HG02938 (cell line): ENCODE measurements around the gene HMCN2.

Experiments
- ATAC-seq: cut with Tn5 transposase; IDR thresholded peaks from one replicate; pipeline ENCODE4 v1.9.1; 2021; ENCODE audit warnings: mild to moderate bottlenecking, moderate library complexity; ENCODE audit not compliant: unreplicated experiment

The HMCN2 gene

DNA sequence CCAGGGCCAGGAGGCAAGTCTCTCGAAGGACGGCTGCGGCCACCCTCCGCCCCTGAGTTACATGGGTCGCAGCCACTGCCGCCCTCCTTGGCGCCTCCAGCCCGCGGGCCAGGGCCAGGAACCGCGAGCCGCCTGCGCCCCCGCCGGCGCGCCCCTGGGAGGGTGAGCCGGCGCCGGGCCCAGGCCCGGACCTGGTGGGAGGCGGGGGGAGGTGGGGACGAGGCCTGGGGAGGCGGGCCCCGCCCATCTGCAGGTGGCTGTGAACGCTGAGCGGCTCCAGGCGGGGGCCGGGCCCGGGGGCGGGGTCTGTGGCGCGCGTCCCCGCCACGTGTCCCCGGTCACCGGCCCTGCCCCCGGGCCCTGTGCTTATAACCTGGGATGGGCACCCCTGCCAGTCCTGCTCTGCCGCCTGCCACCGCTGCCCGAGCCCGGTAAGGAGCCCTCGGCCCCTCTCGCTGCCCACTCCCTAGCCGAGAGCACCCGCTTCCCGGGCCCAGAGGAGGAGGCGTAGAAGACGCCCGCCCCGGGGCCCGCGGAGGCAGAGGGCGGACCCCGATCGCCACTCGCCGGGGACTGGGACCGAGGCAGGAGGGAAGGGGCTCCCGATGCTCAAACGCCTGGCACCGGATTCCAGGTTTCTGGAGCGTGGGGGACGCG lies 179.1 kb downstream of the HMCN2 start, which contains the start of gene ASS1:
ASS1 (plus strand) TSS at position 397 of the 657 bp plus-strand sequence. CDS start 7,268 bp downstream, outside the sequence.
- ATAC-seq, result no peak

DNA sequence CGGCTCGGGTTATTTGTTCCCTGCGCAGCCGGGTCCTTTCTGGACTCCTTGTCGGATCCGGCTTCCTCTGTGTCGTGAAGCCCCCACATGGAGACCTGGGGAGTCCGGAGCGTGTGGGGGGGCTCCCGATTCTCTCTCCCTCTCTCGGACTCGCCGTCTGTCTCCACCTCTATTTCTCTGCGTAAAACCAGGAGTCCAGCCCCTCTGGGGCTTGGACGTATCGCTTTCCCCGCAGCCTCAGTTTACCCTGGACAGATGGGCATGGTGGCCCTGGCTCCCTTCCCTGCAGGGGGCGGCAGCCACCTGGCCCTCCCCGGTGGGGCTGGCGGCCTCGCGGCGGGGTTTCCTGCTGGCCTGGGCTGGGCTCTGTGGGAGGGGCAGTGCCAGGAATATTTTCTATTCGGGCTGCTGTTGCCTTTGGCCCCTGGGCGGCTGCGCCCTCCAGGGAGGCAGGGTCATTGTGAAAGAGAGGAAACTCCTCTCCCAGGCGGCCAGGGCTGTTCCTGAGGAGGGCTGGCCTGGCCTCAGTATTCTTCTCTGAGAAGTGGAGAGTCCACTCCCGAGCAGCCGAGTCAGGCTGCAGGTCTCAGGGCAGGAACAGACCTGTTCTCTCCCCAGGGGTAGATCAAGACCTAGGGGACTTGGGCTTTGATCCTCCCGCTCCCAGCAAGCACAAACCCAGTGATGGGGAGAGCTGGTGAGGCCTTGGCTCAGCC lies 179.9 kb downstream of the HMCN2 start:
- no peak for ATAC-seq

DNA sequence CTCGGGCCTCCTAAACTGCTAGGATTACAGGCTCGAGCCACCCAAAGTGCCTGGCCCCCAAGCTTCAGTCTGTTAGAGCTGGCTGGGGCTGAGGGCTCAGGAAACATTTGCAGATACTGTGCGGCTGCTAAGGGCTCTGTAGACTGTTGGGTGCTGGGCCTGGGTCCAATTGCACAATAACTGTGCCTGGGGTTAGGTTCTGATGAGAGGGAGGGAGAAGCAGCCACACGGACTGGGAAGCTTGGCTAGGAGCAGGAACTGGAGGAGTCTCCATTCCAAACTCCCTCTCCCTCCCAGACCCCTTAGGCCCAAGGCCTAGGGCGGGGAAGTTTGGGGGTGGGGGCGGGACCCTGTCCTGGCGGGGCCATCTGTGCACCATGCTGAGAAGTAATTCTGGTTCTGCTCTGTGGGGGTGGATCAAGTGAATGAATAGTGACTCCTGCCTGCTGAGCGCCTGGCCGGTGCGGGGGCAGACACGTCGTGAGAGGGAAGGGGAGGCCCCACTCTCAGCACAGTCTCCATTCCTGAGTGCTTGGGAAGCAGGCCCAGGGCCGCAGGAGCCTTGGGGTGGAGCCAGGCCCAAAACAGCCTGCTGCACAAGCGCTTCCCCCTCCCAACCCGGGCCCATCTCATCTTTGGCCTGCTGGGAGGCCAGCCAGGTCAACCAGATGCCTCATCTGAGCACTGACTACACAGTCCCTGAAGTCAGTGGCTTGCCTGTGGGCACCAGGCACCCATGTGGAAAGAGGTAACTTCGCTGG lies 180.7 kb downstream of the HMCN2 start:
- no peak for ATAC-seq

- ATAC-seq, result no peak
These were observed 181.7 kb downstream of the HMCN2 start for GRCh38 chr9:130447193-130447816.

DNA sequence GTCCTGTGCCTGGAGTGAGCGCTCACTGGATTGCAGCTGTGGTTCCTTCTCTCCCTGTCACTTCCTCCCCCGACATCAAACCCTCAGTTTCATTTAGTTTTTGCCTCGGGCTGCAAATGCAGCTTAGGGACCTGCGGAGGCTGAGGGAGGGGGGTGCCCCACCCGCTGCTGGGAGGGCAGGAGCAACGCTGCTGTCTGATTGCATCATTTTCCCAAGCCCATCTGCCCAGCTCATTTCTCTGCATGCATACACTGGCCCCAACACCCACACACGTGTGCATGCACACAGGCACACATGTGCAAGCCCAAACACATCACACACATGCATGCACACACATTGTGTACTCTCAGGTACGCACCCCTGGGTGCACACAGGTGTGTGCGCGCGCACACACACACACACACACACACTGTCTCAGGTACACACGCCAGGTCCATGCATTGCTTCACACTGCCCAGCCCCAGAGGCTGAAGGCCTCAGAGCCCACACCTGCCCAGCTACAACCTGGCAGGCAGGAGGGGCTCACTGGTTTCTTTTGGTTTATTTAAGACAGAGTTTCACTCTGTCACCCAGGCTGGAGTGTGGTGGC lies 182.6 kb downstream of the HMCN2 start:
- ATAC-seq, result no peak

- ATAC-seq, result no peak
These were observed 183.4 kb downstream of the HMCN2 start for GRCh38 chr9:130448771-130449603.

- no peak for ATAC-seq
These were observed 184.9 kb downstream of the HMCN2 start for GRCh38 chr9:130450344-130451003.

DNA sequence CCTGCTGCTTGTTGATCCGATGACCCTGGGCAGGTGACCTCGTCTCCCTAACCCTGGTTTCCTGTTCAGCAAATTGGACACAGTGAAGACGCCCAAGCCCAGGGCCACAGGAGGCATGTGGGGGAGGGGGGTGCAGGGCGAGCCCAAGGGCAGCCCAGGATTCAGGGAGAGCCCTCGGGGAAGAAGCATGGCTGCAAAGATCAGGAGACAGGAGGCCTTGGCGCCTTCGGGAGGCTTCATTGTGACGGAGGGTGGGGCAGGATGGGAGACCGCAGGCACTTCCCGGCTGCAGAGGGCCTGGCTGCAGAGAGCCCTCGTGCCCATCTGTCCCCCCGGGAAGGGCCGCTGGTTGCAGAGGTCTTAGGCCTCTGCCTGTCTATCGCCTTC lies 185.4 kb downstream of the HMCN2 start:
- no peak for ATAC-seq

- no peak for ATAC-seq
These were observed 186.2 kb downstream of the HMCN2 start for GRCh38 chr9:130451509-130452388.

- ATAC-seq, result no peak
These were observed 187.3 kb downstream of the HMCN2 start for GRCh38 chr9:130452835-130453234.

DNA sequence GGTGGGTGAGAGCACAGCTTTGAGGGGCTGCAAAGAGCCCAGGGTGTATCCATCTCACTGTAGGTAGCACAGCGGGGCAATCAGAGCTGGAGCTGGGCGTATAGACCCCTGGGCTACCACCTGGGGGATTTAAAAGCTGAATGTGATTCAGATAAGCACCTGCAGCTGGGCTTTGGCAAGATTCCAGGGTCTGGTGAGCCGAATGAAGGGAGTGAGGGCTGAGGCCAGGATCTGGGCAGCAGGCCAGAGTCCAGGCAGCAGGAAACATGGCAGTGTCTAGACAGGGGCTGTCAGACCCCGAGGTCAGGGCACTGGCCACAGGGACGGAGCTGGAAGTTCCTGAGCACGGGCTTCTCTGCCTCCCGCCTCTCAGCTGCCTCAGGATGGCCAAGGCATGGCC lies 187.9 kb downstream of the HMCN2 start:
- no peak for ATAC-seq

- no peak for ATAC-seq
These were observed 188.7 kb downstream of the HMCN2 start for GRCh38 chr9:130454096-130454811.

- ATAC-seq, result no peak
These were observed 189.3 kb downstream of the HMCN2 start for GRCh38 chr9:130454812-130455325.

DNA sequence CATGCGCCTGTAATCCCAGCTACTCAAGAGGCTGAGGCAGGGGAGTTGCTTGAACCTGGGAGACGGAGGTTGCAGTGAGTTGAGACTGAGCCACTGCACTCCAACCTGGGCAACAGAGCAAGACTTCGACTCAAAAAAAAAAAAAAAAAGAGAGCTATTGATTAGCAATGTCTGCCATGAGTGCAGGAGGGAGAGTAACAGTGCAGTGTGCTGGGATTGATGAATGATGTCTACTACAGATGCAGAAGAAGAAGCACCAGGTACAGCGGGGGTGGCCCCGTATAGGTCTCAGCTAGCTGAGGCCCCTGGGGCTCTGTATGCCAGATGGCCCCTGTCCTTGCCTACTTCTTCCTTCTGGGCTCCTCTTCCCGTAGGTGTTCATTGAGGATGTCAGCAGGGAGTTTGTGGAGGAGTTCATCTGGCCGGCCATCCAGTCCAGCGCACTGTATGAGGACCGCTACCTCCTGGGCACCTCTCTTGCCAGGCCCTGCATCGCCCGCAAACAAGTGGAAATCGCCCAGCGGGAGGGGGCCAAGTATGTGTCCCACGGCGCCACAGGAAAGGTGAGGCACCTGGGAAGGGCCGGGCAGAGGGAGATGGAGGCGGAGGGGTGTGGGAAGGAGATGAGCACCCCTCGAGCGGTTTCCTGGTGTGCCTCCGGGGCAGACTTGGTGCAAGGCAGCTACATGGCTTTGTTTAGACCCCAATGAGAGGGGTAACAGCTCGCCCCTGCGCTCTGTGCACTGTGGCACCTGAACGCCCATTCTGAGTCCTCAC lies 192.7 kb downstream of the HMCN2 start:
- ATAC-seq, result no peak

DNA sequence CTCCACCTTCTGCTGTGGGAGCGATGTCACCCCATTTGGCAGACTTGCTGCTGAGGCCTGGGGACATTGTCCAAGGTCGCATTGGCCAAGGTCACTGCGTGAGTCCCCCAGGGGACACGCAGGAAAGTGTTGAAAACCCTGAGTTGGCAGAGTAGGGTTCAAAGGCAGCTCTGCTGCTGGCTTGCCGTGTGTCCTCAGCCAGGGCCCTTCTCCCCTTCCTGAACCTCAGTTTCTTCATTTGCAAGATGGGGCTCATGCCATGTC lies 193.2 kb downstream of the HMCN2 start:
- no peak for ATAC-seq

DNA sequence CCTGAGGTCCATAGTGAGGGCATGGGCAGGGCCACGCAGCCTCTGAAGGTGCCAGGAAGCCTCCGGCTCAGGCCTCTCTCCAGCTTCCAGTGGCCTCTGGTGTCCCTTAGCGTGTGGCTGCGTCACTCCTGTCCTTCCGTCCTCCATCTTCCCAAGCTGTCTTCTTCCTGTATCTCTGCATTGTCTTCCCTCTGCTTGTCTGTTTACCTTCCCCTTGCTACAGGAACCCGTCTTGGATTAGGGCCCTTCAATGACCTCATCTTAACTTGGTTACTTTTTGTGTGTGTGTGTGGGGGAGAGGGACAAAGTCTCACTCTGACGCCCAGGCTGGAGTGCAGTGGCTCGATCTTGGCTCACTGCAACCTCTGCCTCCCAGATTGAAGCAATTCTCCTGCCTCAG lies 193.6 kb downstream of the HMCN2 start:
- no peak for ATAC-seq

- ATAC-seq, result no peak
These were observed 194.5 kb downstream of the HMCN2 start for GRCh38 chr9:130459941-130460669.
